ENCODE data around the gene MAFF.

DNA sequence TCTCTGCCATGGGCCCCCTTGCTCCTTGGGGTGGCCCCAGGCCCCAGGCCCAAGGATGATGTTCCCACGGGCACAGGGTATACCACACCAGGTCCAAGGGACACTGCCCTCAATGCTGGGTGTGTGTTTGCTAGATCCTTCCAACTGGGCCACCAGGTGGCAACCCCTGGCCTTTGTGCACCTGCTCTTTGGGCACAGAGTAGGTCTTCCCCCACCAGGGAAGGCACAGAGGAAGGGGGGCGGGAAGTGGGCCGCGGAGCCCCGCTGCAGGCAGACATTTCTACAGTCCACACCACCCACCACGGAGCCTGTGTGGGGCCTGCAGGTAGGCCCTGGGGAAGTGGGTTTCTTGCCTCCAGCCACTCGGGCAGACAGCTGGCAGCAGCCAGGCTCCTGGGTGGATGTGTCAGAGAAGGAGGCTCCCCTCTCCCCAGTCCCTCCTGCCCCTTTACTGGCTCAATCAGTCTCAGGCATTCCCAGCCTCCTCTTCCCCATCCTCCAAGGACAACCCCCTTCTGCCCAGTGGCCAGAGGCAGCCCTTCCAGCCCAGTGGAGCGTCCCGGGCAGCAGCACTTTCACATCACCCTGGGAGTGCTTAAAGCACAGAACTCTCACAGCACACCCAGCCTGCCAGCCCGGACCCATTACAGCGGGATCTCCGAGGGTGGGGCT is 21.6 kb downstream of the MAFF start:
- TF ChIP-seq, protein P1, sequence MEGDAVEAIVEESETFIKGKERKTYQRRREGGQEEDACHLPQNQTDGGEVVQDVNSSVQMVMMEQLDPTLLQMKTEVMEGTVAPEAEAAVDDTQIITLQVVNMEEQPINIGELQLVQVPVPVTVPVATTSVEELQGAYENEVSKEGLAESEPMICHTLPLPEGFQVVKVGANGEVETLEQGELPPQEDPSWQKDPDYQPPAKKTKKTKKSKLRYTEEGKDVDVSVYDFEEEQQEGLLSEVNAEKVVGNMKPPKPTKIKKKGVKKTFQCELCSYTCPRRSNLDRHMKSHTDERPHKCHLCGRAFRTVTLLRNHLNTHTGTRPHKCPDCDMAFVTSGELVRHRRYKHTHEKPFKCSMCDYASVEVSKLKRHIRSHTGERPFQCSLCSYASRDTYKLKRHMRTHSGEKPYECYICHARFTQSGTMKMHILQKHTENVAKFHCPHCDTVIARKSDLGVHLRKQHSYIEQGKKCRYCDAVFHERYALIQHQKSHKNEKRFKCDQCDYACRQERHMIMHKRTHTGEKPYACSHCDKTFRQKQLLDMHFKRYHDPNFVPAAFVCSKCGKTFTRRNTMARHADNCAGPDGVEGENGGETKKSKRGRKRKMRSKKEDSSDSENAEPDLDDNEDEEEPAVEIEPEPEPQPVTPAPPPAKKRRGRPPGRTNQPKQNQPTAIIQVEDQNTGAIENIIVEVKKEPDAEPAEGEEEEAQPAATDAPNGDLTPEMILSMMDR (IDR thresholded peaks at IDR 0.05 in 2 of 3, conservative IDR thresholded peaks at IDR 0.05 in 1 of 3; ENCODE audit: borderline replicate concordance in 1 of 3, insufficient read depth in 1 of 3, low read depth in 2 of 3, low read length in 2 of 3), result peak in 1 of 3 experiments; percentile 20; a peak in 2 of 6 replicates
- TF ChIP-seq POLR2A (IDR thresholded peaks at IDR 0.05; ENCODE audit: borderline replicate concordance, extremely low read depth, insufficient read depth, insufficient read length) (no peak), ZNF274 (IDR thresholded peaks at IDR 0.05; ENCODE audit: low read depth, low read length) (no peak), RAD21 (IDR thresholded peaks at IDR 0.05; ENCODE audit: low read depth) (no peak; the same call in 1 of the 2 replicates), EZH2 (IDR thresholded peaks at IDR 0.05) (no peak), CBX3 (IDR thresholded peaks at IDR 0.05; ENCODE audit: low read depth) (no peak)
- TF ChIP-seq, protein P2, sequence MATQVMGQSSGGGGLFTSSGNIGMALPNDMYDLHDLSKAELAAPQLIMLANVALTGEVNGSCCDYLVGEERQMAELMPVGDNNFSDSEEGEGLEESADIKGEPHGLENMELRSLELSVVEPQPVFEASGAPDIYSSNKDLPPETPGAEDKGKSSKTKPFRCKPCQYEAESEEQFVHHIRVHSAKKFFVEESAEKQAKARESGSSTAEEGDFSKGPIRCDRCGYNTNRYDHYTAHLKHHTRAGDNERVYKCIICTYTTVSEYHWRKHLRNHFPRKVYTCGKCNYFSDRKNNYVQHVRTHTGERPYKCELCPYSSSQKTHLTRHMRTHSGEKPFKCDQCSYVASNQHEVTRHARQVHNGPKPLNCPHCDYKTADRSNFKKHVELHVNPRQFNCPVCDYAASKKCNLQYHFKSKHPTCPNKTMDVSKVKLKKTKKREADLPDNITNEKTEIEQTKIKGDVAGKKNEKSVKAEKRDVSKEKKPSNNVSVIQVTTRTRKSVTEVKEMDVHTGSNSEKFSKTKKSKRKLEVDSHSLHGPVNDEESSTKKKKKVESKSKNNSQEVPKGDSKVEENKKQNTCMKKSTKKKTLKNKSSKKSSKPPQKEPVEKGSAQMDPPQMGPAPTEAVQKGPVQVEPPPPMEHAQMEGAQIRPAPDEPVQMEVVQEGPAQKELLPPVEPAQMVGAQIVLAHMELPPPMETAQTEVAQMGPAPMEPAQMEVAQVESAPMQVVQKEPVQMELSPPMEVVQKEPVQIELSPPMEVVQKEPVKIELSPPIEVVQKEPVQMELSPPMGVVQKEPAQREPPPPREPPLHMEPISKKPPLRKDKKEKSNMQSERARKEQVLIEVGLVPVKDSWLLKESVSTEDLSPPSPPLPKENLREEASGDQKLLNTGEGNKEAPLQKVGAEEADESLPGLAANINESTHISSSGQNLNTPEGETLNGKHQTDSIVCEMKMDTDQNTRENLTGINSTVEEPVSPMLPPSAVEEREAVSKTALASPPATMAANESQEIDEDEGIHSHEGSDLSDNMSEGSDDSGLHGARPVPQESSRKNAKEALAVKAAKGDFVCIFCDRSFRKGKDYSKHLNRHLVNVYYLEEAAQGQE (IDR thresholded peaks at IDR 0.05; ENCODE audit: low read depth), result no peak
